Type B pancreatic cell (in vitro differentiated cells): ENCODE measurements around the gene OSBPL5. TPM values are rescaled to one million over a fixed set of nuclear protein-coding genes. Genes with fewer than 3 reads are reported as not detected.

Source experiments
- DNase-seq: peaks from one replicate; pipeline ENCODE4 v3.0.0; 2021; ENCODE audit warnings: mixed read lengths; ENCODE audit not compliant: unreplicated experiment; ENCODE audit errors: extremely low spot score
- H3K27ac Mint-ChIP-seq: 2 replicates; pipeline ENCODE4 v1.8.0; 2021; ENCODE audit warnings: mild to moderate bottlenecking, mixed read lengths
- H3K27me3 Mint-ChIP-seq: 2 replicates; pipeline ENCODE4 v1.8.0; 2021; ENCODE audit warnings: mixed read lengths
- H3K36me3 Mint-ChIP-seq: 2 replicates; pipeline ENCODE4 v1.8.0; 2021; ENCODE audit warnings: mixed read lengths
- H3K4me1 Mint-ChIP-seq: one replicate; pipeline ENCODE4 v1.8.0; 2021; ENCODE audit warnings: mixed read lengths; ENCODE audit not compliant: unreplicated experiment
- H3K4me3 Mint-ChIP-seq: 2 replicates; pipeline ENCODE4 v1.8.0; 2021; ENCODE audit warnings: mild to moderate bottlenecking, mixed read lengths
- H3K9me3 Mint-ChIP-seq: 2 replicates; pipeline ENCODE4 v1.8.0; 2021; ENCODE audit warnings: mixed read lengths
- CTCF ChIP-seq: fragments of 200-600 bp; sonication (generic); conservative IDR thresholded peaks from 2 replicates; pipeline ENCODE4 v1.5.0; 2021; ENCODE audit warnings: antibody characterized with exemption, mild to moderate bottlenecking
- total RNA-seq: library from RNA; stranded (reverse); gene quantifications from 2 replicates; pipeline ENCODE4 v1.2.1, GENCODE V29; 2021; ENCODE audit warnings: low replicate concordance

The OSBPL5 gene
- total RNA-seq, 1 donor from 2014 or later, result 33.1 TPM

GRCh38 chr11:3086671-3087150 is 78.4 kb downstream of the OSBPL5 start:
- Mint-ChIP-seq H3K27me3 (peaks cover 3% of the 10 kb centered on the region), H3K27ac (no peak overlapping the region), H3K36me3 (no peaks in the 10 kb centered on the region), H3K9me3 (no peaks in the 10 kb centered on the region), H3K4me3 (no peak overlapping the region), H3K4me1 (no peaks in the 10 kb centered on the region)
- no peak for TF ChIP-seq CTCF
- no peak for DNase-seq

DNA sequence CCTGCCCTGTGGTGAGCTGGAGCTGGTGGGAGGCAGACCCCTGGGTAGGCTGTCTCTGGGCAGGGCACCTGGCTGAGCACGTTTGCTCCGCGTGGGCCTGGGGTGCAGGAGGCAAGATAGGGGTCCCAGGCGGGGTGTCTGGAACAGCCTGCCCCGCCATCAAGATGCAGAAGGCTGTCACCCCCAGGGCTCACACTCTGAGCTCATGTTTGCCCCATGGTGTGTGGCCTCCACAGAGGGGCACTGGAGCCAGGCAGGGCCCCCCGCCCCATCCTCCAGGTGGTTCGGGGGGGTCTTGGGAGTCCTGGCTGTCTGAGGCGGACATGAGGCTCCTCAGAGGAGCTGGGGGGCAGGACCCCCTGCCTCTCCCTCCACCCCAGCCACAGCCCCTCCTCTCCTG is 79.0 kb downstream of the OSBPL5 start:
- no peak for TF ChIP-seq CTCF

GRCh38 chr11:3085052-3085451 is 80.1 kb downstream of the OSBPL5 start:
- Mint-ChIP-seq H3K4me1 (no peaks in the 10 kb centered on the region), H3K27me3 (peaks cover 4% of the 10 kb centered on the region), H3K4me3 (no peak overlapping the region), H3K27ac (no peak overlapping the region), H3K36me3 (no peaks in the 10 kb centered on the region), H3K9me3 (no peaks in the 10 kb centered on the region)
- no peak for TF ChIP-seq CTCF
- DNase-seq, result no peak

More for the DNA sequence above, 79.0 kb downstream of the OSBPL5 start:
- no peak for DNase-seq
- H3K4me1 Mint-ChIP-seq, result no peaks in the 10 kb centered on the region
- H3K9me3 Mint-ChIP-seq, result no peaks in the 10 kb centered on the region
- no peak overlapping the region for H3K4me3 Mint-ChIP-seq
- H3K27me3 Mint-ChIP-seq, result peaks cover 3% of the 10 kb centered on the region
- H3K27ac Mint-ChIP-seq, result no peak overlapping the region
- no peaks in the 10 kb centered on the region for H3K36me3 Mint-ChIP-seq

- Mint-ChIP-seq H3K4me3 (no peak overlapping the region), H3K9me3 (no peaks in the 10 kb centered on the region), H3K36me3 (no peaks in the 10 kb centered on the region), H3K27ac (no peak overlapping the region), H3K4me1 (no peaks in the 10 kb centered on the region), H3K27me3 (peaks cover 6% of the 10 kb centered on the region)
- no peak for DNase-seq
- TF ChIP-seq CTCF, result no peak
Observed at GRCh38 chr11:3083321-3083720, 81.8 kb downstream of the OSBPL5 start.

GRCh38 chr11:3081386-3081751 is 83.7 kb downstream of the OSBPL5 start:
- no peak for DNase-seq
- Mint-ChIP-seq H3K27me3 (peaks cover 6% of the 10 kb centered on the region), H3K36me3 (no peaks in the 10 kb centered on the region), H3K9me3 (no peaks in the 10 kb centered on the region), H3K27ac (no peak overlapping the region), H3K4me3 (no peak overlapping the region), H3K4me1 (no peaks in the 10 kb centered on the region)
- no peak for TF ChIP-seq CTCF
